Large intestine (tissue), 3 donors: ENCODE results near the gene TMEM44. TPM values are rescaled to one million over a fixed set of nuclear protein-coding genes. Genes with fewer than 3 reads are reported as not detected.
"Not testable (repeated sequence)": the region's sequence is repeated elsewhere in the genome, so short reads cannot be mapped to it uniquely, and the experiment has no call there.

Experiments used
- DNase-seq, 2 donors: peaks; one replicate each; pipeline versions ENCODE4 v3.0.0 to v3.0.0-alpha.2; 2013
- H3K27ac ChIP-seq: one replicate; pipeline ENCODE4 v1.5.1; 2013; ENCODE audit warnings: low read length
- H3K27me3 ChIP-seq: 2 replicates; pipeline ENCODE4 v1.6.1; 2013; ENCODE audit warnings: low read length; ENCODE audit not compliant: control insufficient read depth, insufficient read depth
- H3K36me3 ChIP-seq: 2 replicates; pipeline ENCODE4 v1.6.1; 2013; ENCODE audit warnings: low read length; ENCODE audit not compliant: control insufficient read depth, insufficient read depth
- H3K4me1 ChIP-seq: one replicate; pipeline ENCODE4 v1.6.1; 2013; ENCODE audit warnings: low read length; ENCODE audit not compliant: control insufficient read depth, insufficient read depth
- H3K4me3 ChIP-seq: one replicate; pipeline ENCODE4 v1.5.1; 2013; ENCODE audit warnings: low read length
- H3K9me3 ChIP-seq: one replicate; pipeline ENCODE4 v1.6.1; 2013; ENCODE audit warnings: mild to moderate bottlenecking, low read depth, low read length, moderate library complexity; ENCODE audit not compliant: control insufficient read depth
- WGBS: methylation state at CpG from one replicate; pipeline ENCODE4 v1.1.5; 2013; ENCODE audit warnings: low lambda C conversion rate; ENCODE audit not compliant: insufficient coverage; 5-methylcytosine and 5-hydroxymethylcytosine counted together
- polyA plus RNA-seq: library from polyadenylated mRNA; unstranded; fragments of 120-200 nt; gene quantifications from one replicate; pipeline ENCODE4 v1.2.1, GENCODE V29; 2013

The TMEM44 gene
- polyA plus RNA-seq, 1 donor, result 18.5 TPM

DNA sequence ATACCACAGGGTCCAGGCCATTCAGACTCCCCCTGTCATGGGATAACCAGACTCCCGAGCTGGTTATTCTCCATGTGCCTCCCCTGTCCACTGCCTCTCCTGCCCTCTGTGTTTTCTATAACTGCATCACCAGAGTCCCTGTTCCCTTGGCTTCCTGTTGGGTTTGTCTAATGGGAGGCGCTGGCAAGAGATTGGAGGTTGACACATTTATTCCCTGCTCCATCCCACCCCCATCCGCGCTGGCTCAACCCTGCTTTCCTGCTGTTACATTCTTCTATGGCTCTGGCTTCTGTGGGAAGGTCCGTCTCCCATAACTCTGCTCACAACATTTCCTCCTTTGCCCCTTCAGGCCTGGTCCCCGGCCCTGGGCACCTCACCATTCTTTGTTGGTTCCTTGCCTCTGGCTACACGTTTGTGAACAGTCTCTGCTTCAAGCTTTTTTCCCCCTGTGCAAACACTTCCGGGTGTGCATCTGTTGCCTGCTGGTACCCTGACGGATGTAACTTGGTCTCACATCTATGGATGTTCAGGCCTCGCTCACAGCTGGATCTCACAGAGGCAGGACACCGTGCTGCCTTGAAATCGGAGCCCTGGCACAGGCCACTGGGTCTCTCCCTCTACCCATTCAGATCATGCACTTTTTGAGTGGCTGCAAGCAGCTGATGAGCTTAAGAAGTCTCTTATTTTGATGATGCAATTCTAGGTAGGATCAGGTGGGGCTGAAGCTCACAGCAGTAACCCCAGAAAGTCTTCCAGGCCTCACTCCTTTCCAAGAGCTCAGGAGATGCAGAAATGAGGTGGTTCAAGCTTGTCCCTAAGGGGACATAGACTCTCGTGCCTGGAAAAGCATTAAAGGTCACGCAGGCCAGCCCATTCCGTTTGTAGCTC is 77.8 kb downstream of the TMEM44 start:
- H3K4me3 ChIP-seq, result no peak overlapping the region
- WGBS, result no CpG with 5 or more reads among the region's 15 CpGs
- no peak overlapping the region for H3K27ac ChIP-seq
- no peaks in the 10 kb centered on the region for H3K9me3 ChIP-seq
- H3K27me3 ChIP-seq, result no peaks in the 10 kb centered on the region
- H3K36me3 ChIP-seq, result no peaks in the 10 kb centered on the region
- DNase-seq, result no peak
- no peaks in the 10 kb centered on the region for H3K4me1 ChIP-seq

DNA sequence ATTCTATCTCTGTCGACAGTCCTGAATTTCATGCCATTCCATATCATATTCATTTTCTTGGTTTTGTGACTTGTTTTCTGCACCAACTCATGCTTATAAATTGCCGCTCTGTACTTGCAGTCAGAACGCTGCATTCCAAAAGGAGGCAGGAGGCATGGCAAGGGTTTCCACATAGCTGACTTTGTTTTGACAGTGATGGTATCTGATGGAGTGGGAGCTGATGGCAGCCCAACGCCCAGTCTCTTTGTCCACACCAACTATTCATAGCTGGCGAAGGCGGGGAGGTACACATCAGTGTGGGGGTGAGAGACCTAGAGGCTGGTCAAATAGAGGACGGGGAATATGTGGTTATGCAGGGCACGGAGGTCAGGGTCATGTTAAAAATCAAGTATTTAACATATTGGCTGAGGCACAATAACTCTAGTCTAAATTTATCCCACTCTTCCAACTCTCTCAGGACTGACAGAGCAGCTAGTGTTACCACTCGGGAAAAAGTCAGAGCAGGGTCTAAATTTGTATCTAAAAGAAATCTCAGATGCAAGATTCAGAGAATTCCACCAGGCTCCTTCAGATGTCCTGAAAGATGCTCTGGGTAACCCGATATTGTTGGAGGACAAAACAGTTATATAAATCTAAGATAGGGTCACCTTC is 78.6 kb downstream of the TMEM44 start:
- Histone ChIP-seq H3K27ac (no peak overlapping the region), H3K27me3 (no peaks in the 10 kb centered on the region), H3K9me3 (no peaks in the 10 kb centered on the region), H3K4me1 (no peaks in the 10 kb centered on the region), H3K36me3 (no peaks in the 10 kb centered on the region), H3K4me3 (no peak overlapping the region)
- no peak for DNase-seq
- WGBS, result no CpG with 5 or more reads among the region's 10 CpGs

DNA sequence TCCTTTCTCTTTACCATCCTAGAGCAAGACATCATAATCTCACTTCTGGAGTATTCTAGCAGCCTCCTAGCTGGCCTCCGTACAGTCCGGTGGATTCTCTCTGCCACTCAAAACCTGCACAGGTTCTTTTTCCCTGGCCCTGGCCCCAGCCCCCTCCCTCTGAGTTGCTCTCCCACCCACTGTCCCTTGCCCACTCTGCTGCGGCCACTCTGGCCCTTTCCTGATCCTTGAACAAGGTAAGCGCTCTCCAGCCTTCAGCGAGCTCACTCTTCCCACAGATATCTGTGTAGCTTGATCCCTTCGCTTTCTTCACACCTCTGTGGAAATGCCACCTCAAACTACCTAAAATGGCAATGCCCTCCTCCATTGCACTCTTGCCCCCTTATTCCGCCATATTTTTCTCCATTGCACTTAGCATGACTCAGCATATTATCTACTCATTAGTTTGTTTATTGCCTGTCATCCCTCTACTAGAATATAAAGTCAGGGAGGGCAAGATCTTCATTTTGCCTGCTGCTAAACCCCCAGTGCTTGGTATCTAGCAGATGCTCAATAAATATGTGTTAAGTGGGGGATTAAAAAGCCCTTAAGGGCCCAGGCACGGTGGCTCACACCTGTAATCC is 80.8 kb downstream of the TMEM44 start:
- no peak for DNase-seq
- WGBS, result no CpG with 5 or more reads among the region's 8 CpGs
- no peaks in the 10 kb centered on the region for H3K9me3 ChIP-seq
- no peak overlapping the region for H3K27ac ChIP-seq
- H3K4me1 ChIP-seq, result no peaks in the 10 kb centered on the region
- H3K4me3 ChIP-seq, result no peak overlapping the region
- no peaks in the 10 kb centered on the region for H3K27me3 ChIP-seq
- no peaks in the 10 kb centered on the region for H3K36me3 ChIP-seq

DNA sequence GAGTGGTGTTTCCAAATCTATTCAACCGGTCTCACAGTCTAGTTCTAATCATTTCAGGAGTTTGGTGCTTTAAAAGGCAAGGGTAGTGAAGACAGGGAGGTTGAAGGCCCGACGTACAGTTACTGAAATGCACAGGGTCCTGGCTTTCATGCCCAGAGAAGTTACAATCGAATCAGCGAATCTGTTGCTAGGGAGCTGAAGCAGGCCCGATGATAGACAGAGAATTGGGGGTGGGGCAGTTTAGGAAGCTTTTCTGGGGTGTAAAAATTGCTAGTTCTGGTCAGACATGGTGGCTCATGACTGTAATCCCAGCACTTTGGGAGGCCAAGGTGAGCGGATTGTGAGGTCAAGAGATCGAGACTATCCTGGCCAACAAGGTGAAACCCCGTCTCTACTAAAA is 83.4 kb downstream of the TMEM44 start:
- Histone ChIP-seq H3K4me1 (no peaks in the 10 kb centered on the region), H3K27ac (no peak overlapping the region), H3K27me3 (no peaks in the 10 kb centered on the region), H3K36me3 (no peaks in the 10 kb centered on the region), H3K9me3 (no peaks in the 10 kb centered on the region), H3K4me3 (no peak overlapping the region)
- no peak for DNase-seq
- no CpG with 5 or more reads among the region's 9 CpGs for WGBS

DNA sequence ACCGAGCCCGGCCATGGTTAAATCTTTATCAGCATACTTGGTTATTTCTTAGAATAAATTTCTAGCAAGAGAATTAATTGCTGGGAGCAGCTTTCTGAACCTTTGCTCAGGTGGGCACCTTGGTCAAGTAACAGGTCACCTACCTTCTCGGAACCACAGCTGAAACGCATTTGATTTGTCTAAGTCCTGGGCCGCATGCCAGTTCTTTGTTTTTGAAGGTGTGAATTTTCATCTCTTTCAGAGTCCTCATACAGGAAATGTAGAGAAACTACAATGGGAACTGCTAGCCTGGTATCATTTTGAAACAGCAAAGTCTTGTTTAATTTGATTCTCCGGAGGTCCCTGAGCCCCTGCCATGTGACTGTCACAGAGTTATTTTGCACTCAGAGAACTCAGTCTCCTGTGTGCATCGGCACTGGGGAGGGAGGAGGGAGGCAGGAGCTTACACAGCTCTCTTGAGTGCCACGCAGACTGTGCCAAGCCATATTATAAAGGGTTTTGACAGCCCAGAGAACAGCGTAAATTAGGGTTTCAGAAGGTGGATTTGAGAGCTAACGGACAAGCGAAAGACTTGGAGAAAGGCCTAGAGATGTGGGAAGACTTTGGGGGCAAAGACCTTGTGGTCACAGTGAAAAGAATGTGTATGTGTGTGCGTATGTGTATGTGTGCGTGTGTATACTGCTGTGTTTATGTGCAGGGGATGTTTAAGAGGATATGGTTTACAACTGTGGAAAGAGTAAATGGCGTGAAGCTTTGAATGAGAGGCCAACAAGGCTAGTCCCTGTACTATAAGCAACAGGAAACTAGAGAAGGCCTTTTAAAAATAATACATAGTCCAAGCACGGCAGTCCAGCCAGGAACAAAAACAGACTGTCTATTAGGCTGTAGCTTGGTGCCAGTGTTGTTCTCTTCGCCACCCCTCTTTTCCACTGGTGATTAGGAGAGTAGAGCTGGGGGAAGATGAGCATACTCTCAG is 84.6 kb downstream of the TMEM44 start:
- DNase-seq, result peak in 1 of 2 donors; percentile 35
- Histone ChIP-seq H3K4me1 (no peaks in the 10 kb centered on the region), H3K36me3 (no peaks in the 10 kb centered on the region), H3K9me3 (no peaks in the 10 kb centered on the region), H3K4me3 (no peak overlapping the region), H3K27me3 (no peaks in the 10 kb centered on the region), H3K27ac (peak overlapping the region; percentile 21)
- WGBS, result 83% methylated on average over 1 of the region's 16 CpGs

DNA sequence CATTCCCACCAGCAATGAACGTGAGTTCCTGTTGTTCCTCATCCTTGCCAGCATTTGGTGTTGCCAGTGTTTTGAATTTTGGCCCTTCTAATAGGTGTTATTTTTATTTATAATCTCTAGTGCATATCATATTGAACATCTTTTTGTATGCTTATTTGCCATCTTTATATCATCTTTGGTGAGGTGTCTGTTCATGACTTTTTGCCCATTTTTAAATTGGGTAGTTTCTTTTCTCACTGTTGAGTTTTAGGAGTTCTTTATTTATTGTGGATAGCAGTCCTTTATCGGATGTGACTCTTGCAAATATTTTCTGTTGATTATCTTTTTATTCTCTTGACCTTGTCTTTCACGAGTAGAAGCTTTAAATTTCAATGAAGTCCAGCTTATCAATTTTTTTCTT is 86.2 kb downstream of the TMEM44 start:
- WGBS, result 67% methylated on average over 3 of the region's 3 CpGs
- H3K9me3 ChIP-seq, result no peaks in the 10 kb centered on the region
- no peak for DNase-seq

DNA sequence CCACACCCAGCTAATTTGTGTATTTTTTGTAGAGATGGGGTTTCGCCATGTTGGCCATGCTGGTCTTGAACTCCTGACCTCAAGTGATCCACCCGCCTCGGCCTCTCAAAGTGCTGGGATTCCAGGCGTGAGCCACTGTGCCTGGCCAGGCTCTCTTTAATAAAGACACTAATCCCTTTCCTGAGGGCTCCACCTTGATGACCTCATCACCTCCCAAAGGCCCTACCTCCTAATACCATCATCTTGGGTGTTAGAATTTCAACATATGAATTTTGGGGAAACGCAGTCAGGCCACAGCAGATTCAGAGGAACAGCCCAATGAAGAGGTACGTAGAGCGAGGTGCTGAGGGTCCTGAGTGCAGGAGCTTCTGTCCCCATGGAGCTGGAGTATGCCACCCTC is 87.7 kb downstream of the TMEM44 start:
- not testable (repeated sequence) for H3K4me1 ChIP-seq, DNase-seq, H3K36me3 ChIP-seq, H3K27ac ChIP-seq, H3K9me3 ChIP-seq, H3K4me3 ChIP-seq, H3K27me3 ChIP-seq
- WGBS, result no CpG with 5 or more reads among the region's 7 CpGs

More for the DNA sequence above, 86.2 kb downstream of the TMEM44 start:
- no peak overlapping the region for H3K4me3 ChIP-seq
- H3K27ac ChIP-seq, result no peak overlapping the region
- H3K4me1 ChIP-seq, result no peaks in the 10 kb centered on the region
- H3K36me3 ChIP-seq, result no peaks in the 10 kb centered on the region
- no peaks in the 10 kb centered on the region for H3K27me3 ChIP-seq

DNA sequence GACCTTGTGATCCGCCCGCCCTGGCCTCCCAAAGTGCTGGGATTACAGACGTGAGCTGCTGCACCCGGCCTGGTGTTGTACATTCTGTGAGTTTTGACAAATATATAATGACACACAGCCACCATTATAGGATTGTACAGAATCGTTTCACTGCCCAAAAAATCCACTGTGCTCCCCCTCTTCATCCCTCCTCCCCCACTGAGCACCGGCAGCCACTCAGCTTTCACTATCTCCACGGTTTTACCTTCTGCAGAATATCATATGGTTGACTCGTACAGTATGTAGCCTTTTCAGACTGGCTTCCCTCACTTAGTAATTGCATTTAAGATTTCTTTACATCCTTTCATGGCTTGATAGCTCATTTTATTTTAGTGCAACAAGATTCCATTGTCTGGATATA is 89.7 kb downstream of the TMEM44 start:
- WGBS, result 82% methylated on average over 3 of the region's 8 CpGs
- H3K27ac ChIP-seq, result no peak overlapping the region
- no peaks in the 10 kb centered on the region for H3K9me3 ChIP-seq
- no peak overlapping the region for H3K4me3 ChIP-seq
- H3K27me3 ChIP-seq, result no peaks in the 10 kb centered on the region
- no peaks in the 10 kb centered on the region for H3K36me3 ChIP-seq
- no peak for DNase-seq
- H3K4me1 ChIP-seq, result no peaks in the 10 kb centered on the region

DNA sequence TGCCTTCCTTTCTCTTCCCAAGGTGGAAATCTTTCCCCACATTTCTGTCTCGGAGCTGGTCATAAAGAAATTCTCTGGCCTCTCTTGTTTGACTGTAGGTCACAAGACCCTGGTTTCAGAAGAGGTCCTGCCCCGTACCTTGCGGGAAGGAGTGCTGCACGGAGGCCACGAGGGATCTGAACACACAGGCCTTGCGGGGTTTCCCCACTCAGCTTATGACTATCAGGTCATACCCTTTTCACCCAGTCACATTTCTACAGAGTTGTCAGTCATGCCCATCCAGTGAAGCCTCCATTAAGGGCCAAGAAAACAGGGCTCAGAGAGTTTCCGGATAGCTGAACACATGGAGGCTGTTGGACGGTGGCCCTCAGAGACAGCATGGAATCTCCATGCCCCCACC is 91.7 kb downstream of the TMEM44 start:
- H3K27ac ChIP-seq, result no peak overlapping the region
- H3K36me3 ChIP-seq, result no peaks in the 10 kb centered on the region
- H3K27me3 ChIP-seq, result no peaks in the 10 kb centered on the region
- no peaks in the 10 kb centered on the region for H3K9me3 ChIP-seq
- H3K4me3 ChIP-seq, result no peak overlapping the region
- WGBS, result no CpG with 5 or more reads among the region's 8 CpGs
- DNase-seq, result no peak
- peaks cover 16% of the 10 kb centered on the region for H3K4me1 ChIP-seq
